GM21717 (cell line): ENCODE results near the gene SYNDIG1L.

ENCODE experiments used
- ATAC-seq: cut with Tn5 transposase; IDR thresholded peaks from one replicate; pipeline ENCODE4 v1.9.1; 2021; ENCODE audit warnings: mild to moderate bottlenecking, moderate library complexity; ENCODE audit not compliant: unreplicated experiment

The SYNDIG1L gene

DNA sequence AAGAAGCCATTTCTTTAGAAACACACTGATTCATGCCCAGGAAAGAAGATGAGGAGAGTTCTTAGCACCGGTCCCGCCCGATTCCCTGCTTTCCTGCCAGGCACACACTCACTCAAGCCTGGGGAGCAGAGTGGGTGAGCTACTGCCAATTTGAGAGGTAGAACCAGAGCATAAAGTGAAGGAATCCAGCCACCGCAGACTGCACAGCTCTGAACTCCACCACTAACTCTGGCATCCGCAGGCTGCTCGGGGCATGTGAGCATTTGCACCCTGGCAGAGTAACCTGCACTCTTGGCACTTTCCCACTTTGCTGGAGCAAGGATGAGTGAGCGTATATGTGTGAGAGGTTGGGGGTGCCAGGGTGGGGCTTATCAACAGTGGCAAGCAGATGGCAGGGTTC lies 4.0 kb upstream of the SYNDIG1L start:
- no peak for ATAC-seq

DNA sequence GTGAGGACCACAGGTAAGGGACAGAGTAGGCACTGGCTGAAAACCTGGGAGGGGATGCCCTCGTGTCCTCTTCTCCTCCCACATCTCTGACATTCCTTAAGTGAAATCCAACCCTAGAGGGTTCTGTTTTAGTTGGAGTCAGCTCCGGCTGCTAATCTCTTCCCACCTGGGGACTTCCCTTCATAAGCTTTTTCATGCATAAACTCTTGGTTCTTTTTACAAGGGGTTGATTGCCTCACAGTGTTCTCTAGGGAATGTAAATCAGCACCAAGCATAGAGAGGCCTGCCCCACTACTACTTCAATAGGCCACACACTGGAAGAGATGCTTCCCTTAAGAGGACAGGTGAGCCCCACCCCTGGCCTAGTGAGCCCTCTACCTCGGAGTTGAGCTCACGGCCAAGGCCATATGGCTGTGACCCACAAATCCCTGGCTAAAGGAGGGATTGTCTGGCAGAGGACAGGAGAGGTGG lies 3.2 kb upstream of the SYNDIG1L start:
- no peak for ATAC-seq

DNA sequence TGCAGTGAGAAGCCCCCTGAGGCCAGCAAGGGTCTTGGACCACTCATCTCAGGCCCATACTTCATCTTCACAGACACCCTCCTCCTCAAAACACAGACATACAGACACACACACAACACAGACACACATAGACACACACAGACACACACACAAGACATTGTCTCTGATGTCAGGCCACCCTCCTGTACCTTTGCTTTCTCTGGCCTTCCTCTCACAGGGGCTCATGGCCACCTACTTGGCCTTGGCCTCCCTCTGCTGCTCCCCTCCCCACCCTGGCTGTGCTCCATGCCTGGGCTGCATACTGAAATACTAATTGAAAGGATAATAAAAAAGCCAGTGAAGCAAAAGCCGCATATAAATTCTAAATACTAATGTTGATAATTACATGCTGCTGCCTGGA lies 1.6 kb upstream of the SYNDIG1L start:
- no peak for ATAC-seq

DNA sequence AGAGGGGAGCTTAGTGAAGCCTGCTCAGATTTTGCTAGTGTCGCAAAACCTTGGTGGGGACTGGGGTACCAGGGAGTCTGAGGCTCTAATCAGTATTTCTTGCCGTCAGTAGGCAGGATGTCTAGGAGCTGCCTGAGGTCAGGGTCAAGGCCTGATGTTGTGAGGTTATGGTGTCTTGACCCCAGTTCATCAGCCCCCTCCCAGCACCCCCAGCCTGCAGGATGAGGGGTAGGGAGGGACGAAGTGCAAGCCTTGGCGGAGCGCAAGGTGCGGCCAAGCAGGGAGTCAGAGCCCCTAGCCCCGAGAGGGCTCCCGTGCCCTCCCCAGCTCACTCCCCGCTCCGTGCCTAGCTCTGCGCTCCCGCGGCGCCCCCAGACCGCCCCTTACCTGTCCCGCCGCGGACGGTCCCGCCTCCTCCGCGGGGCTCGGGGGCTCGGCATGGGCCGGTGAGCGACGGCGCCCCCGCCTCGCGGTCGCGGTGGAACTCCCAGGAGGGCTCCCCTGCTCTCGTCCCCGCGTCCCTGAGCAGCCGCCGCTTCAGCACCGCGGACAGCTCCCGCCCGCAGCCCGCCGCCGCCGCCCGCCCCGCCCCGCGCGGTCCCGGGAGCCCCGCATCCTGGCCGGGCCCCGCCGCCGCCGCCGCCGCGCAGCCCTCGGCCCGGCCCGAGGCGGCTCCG lies 347 bp downstream of the SYNDIG1L start:
- no peak for ATAC-seq

DNA sequence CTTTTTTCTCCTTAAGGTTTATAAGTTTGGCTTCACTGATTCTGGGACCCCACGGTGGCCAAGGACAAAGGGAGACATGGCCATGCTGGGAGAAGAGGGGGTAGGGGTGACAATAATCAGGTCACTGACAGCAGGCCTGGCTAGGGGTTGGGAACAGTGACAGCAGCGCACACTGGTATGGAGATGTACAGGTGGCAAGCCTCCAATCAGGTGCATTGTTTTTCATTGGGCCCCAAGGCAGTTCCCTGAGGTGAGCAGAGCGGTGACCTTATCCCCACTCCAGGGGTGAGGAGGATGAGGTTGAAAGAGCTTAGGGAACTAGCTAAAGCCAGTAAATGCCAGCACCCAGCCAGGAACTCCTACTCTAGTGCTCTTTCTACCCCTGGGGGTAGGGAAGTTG lies 1.4 kb downstream of the SYNDIG1L start:
- ATAC-seq: no peak

DNA sequence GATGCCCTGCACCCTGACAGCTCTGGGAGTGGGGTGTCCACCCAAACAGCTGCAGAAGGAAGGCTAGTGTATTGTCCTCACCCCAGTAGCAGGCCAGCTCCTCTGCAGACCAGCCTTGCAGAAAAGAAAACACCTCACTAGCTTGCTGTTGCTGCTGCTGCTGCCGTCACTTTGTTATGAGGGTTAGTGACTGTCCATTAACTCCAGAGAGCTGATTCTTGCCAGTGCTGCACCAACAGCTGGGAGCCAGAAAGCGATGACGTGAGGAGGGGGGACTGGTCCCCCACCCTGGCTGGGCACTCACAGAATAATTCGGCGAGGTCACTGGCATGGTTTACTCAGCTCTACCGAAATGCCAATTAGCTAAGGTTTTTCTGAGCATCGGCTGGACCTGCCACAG lies 2.8 kb downstream of the SYNDIG1L start:
- ATAC-seq: no peak

DNA sequence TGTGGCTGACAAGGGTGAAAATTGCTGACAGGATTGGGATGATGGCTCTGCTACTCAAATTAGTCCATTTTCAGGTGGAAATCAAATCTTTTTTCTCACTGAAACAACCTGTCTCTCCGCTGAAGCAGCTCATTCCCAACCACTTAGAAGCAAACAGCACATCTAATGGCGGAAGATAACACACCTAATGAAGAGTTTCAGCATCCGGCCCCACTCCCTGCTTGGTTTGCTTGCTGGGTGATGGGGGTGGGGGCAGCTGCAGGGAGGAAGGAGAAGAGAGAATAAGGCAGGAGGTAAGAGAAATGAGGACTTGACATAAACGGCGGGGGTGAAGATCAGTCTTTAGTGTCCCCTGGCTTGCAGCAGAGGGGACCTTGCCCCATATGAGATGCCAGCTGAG lies 4.0 kb downstream of the SYNDIG1L start:
- no peak for ATAC-seq

DNA sequence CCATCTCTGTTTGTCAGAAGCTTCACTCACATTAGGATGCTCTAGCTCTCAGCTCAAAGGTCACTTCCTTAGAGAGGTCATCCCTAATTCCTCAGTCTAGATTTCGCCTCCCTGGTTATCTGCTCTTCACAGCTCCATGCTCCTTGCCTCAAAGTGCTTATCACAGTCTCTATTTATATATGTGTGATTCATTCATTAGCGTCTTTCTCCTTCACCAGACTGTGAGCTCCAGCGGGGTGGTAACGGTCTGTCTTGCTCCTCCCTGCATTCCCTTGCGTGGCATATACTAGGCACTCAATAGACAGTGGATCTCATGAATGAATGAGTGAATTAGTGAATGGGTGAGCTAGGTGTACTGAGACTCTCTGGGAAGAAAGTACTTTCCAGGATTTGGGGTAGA lies 6.9 kb downstream of the SYNDIG1L start:
- ATAC-seq: no peak

DNA sequence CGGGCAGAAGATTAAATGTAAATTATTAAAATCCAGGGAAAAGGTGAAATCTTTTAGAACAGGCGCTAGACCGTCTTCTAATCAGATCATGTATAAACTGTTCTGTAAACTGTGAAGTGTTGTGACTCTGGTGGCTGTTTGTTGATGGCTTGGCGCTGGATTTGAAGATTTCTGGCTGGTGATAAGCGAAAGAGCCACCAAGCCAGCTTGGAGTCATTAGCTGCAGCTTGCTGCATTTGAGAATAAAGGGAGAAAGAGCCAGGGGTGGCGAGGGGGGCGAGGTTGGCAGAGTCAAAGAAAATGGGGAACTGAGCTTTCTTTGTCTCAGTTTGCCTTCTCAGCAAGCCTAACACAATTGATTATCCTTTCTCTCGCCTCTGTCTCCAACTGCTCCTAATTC lies 8.0 kb downstream of the SYNDIG1L start:
- no peak for ATAC-seq

DNA sequence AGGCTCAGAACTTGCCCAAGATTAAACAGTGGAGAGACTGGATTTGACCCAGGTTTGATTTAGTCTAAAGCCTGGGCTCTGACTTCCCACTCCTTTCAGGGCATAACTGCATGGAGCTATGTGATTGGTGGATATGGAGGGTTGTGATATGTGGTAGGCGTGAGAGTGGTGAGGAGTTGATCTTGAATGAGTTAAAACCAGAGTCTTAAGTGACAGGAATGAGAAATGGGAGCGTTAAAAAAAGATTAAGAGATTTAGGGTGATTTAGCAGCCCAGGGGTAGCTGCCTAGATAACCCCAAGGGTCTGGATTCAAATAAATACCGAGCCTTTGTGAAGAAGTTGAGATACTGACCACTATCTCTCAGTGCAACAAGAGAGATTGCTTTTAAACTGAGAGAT lies 8.4 kb downstream of the SYNDIG1L start:
- no peak for ATAC-seq

DNA sequence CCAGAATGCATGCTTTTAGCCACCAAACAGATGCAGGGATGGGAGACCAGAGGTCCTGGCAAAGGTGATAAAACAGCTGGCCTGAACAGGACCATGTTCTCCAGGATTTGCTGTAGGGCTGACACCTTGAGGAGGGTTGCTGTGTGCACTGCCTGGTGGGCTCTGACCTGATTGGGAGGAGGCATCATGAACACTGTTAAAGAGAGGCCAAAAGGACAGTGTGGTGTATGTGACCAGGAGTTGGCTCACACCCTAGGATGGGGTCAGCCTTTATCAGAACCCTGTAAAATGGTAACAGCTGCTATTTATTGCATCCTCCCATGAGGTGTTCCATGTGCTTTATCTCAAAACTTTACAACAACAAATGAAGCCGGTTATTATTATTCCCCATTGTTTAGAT lies 8.8 kb downstream of the SYNDIG1L start:
- ATAC-seq: no peak

DNA sequence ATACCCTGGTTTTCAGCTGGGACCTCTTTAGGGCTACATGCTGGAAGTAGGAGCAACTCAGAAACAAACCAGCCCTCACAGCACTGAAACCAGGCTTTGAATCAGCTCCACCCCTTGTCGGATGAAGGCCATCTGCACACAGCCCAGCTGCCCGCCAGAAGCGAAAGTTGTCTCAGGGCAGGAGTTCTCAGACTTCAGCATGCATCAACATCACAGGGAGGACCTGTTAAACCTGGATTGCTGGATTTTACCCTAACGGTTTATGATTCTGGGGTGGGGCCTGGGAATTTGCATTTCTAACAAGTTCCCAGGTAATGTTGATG lies 10.9 kb downstream of the SYNDIG1L start:
- no peak for ATAC-seq

DNA sequence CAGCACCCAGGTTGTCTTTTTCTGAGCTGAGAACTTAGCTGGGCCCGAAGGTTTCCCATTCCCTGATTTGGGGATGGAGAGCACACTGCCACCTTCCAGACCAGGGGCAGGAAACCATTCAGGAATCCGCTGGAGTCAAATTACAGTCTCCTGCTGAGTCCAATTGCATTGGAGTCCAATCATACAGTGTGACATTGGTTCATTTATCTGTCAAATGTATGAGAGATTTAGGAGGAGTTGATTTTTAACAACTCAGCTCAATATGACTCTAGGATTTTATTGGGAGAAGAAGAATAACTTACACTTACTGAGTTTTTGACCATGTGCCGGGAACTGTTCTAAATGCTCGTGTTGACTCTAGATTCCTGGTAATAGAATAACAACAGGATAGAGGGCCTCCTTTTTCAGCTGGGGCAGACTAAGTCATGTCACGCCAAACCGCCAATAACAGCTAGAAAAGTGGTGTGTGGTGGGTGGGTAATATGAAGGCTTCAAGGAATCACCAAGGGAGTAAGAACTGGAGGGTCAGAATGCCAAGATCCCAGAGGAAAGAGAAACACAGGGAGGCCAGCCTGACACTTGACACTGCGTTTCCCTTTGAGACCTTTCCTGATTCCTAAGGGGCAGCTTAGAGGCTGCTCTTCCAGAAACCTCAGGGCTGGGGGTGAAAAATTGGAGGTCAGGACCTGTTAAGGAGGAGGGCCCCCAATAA lies 11.5 kb downstream of the SYNDIG1L start:
- no peak for ATAC-seq

DNA sequence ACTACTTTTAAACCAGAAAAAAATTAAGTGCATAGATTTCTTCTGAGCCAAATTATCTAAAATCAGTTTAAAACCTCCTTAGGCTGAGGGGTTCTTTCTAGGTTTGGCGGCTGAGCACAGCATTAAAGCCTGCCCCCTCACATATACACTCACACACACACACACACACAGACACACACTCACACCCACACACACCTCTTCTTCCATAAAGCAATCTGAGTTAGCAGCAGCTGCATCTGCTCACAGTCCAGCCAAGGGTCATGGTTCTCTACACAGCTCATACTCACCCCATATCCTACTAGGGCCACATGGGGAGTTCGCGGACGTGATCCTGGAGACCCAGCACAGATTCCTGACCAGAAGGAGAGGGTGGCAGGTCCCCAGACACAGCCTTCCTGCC lies 12.4 kb downstream of the SYNDIG1L start:
- ATAC-seq: no peak

DNA sequence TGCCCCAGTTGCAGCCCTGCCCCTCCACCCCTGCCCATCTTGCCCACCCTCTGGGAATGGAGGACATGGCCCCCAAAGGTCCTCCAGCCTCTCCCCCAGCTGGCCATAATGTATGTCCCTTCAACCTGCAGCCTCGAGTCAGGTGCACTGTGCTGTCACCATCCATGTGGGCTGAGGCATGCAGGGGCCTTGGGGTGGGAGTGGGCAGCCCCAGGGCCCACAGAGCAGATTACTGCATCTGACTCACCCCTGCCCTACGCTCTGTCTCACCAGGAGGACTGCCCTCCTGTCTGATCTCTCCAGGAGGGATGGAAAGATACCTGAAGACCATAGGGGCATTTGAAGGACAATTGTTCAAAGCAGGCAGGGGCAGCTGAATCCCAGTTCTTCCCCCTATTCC lies 13.3 kb downstream of the SYNDIG1L start:
- no peak for ATAC-seq

DNA sequence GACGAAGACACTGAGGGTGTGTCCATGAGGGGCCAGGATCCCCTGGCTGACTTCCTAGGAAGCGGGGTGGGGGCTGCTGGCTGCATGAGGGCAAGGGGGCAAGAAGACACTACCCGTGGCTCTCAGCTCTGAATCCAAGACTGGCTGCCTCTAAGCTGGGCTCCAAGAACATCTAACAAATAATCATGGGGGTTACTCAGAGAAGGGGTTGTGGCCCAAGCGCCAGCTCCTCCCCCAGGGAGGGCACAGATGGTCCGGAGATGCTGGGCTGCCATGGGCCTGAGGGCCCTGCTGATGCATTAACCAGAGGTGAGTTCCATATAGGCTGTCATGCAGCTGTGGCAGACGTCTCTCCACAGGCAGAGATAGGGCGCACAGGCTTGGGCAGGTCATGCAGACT lies 14.3 kb downstream of the SYNDIG1L start:
- no peak for ATAC-seq

DNA sequence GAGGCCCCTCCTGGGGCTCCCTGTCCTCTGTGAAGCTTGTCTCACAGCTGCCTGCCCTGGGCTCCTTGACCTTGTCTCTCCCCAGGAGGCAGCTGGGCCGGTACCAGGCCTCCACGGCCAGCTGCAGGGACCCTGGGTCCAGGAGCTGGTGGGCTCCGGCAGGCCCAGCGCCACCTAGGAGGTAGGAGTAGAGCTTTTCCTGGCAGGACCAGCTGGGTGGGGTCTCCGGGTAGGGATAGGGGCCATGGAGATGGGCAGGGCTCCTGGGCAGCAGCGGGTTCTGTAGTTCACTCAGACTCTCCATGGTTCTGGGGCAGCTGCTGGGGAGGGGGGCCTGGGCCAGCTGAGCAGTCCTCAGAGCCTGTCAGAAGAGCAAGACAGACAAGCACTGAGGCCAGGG lies 16.6 kb downstream of the SYNDIG1L start:
- no peak for ATAC-seq

DNA sequence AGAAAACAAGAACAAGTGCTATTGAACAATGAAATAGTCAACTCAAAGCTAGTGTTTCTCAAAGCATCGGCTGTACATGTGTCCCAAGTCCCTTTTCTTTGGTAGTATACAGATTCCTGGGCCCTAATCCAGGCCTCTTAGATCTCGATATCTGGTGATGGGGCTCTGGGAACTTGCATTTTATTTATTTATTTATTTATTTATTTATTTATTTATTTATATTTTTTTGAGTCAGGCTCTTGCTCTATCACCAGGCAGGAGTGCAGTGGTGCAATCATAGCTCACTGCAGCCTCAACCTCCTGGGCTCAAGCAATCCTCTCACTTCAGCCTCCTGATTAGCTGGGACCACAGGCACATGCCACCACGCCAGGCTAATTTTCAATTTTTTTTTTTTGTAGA lies 17.1 kb downstream of the SYNDIG1L start:
- no peak for ATAC-seq

DNA sequence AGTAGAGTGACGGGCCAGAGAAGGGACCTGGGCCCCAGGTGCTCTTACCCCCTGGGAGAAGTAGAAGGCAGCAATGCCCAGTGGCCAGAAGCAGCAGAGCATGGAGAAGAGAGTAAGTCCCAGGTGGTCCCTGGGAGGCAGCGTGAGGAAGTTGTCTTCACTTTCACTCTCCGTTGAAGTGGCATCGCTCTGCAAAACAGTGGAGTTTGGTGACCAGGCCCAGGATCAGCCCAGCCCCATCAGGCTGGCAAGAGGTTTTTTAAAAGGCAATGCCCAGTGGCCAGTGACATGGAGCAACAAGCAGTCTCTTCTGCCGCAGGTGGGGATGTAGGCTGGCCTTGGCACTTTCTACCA lies 18.2 kb downstream of the SYNDIG1L start:
- no peak for ATAC-seq

DNA sequence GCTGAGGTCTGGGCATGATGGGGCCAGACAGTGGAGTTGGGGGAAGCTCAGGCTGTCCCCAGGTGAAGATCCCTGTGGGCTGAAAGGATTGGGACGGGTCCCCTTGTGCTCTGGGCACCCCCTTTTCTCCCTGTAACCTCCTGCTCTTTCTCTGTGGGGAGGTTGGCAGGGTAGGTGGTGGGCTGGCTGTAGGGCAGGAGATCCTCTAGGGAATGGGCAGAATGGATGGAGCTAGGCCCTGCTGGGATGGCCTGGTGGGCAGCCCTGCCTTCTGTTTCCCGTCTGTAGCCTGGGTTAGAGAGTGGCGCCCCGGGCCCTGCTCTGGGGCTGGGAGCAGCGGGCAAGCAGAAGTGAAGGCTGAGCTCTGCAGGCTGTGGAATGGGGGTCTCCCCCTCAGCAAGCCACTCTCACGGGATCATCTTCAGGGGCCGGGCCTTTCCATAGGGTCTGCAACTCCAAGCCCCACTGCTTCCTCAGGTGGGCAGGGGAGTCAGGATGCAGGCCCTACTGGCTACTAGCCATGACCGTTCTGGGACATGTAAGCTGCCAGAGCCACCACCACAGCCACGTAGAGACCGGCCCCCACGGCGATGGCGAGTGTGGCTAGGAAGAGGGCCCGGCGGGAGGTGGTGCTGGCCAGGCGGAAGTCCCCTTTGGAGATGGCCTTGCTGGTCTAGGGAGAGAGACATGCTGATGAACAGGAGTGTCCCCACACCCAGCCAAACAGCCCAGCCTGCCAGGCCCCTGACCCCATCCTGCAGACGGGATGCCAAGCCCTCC lies 18.8 kb downstream of the SYNDIG1L start:
- ATAC-seq: no peak

DNA sequence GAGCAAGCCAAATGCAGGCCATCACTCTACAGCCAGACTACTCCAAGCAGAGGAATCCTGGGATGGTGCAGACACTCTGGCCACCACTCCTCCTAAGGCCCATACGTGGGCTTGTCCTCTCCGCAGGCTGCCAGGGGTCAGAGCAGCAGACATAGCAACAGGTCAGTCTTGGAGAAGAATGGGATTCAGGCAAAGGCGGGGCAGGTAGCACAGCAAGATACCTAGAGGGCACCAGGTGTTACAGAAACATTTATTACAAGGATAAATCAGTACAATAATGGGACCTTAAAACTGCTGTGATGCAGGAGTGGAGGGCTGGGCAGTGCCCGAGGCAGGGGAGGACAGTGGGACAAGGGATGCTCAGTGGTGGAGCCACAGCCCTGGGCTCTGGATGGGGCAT lies 20.3 kb downstream of the SYNDIG1L start:
- ATAC-seq: no peak

DNA sequence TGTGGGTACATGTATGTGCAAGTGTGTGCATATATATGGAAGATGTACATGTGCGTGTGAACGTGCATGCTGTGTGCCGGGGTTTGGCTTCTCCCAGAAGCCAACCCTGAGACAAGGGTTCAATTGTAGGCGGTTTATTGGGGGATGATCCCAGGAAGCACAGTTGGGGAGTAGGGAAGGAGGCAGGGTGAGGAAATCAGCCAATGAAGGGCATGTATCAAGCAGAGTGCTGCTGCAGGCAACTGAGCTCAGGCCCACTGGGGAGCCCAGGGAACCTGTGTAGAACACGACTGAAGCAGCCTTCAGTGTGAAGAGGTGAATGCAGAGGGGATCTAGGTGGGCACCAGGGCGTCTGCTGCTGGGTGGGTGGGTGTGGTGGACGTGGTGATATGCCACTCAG lies 21.6 kb downstream of the SYNDIG1L start:
- no peak for ATAC-seq
